Heart right ventricle (tissue), 16 donors: ENCODE measurements around the gene POU2AF2. TPM values are rescaled to one million over a fixed set of nuclear protein-coding genes. Genes with fewer than 3 reads are reported as not detected.

Experiments
- ATAC-seq, 8 donors: fragments of 200-7000 bp; cut with Tn5 transposase; one replicate each; pipeline ENCODE4 v1.9.1; 2020; ENCODE audit warnings: mild to moderate bottlenecking in 8 of 8, moderate library complexity in 8 of 8, moderate number of reproducible peaks in 1 of 8
- DNase-seq, 2 donors: peaks; one replicate each; pipeline ENCODE4 v3.0.0-alpha.2; 2020
- H3K27ac ChIP-seq, 10 donors: fragments of 200-600 bp; sonication (generic) in 2 of 10; one replicate each; pipeline versions ENCODE4 v1.5.0 to v1.8.0; 2020 to 2022; ENCODE audit warnings: mild to moderate bottlenecking in 3 of 10
- H3K27me3 ChIP-seq, 7 donors: fragments of 200-600 bp; one replicate each; pipeline ENCODE4 v1.8.0; 2021 to 2022; ENCODE audit warnings: mild to moderate bottlenecking in 2 of 7
- H3K36me3 ChIP-seq, 9 donors: fragments of 200-600 bp; sonication (generic) in 1 of 9; one replicate each; pipeline versions ENCODE4 v1.5.0 to v1.8.0; 2020 to 2022; ENCODE audit warnings: mild to moderate bottlenecking in 2 of 9
- H3K4me1 ChIP-seq, 9 donors: fragments of 200-600 bp; sonication (generic) in 1 of 9; one replicate each; pipeline versions ENCODE4 v1.5.0 to v1.8.0; 2020 to 2022; ENCODE audit warnings: mild to moderate bottlenecking in 4 of 9
- H3K4me3 ChIP-seq, 10 donors: fragments of 200-600 bp; sonication (generic) in 2 of 10; one replicate each; pipeline versions ENCODE4 v1.5.0 to v1.8.0; 2020 to 2022; ENCODE audit warnings: mild to moderate bottlenecking in 7 of 10, moderate library complexity in 2 of 10
- H3K9me3 ChIP-seq, 11 donors: fragments of 200-600 bp in 10 of 11; sonication (generic) in 2 of 11; one replicate each; pipeline versions ENCODE4 v1.5.0 to v1.8.0; 2013 to 2022; ENCODE audit warnings: mild to moderate bottlenecking in 2 of 11, control low read depth in 1 of 11, moderate library complexity in 1 of 11
- CTCF ChIP-seq, 9 donors: fragments of 200-600 bp; sonication (generic) in 2 of 9; IDR thresholded peaks; one replicate each; pipeline versions ENCODE4 v1.5.0 to v1.8.0; 2021 to 2022; ENCODE audit warnings: antibody characterized with exemption in 9 of 9, mild to moderate bottlenecking in 5 of 9, moderate library complexity in 1 of 9
- WGBS, 2 donors: extraction: QIAGEN DNeasy Blood & Tissue Kit; methylation state at CpG; one replicate each; pipeline ENCODE4 v1.1.7; 2013; ENCODE audit warnings: inconsistent platforms in 1 of 2; 5-methylcytosine and 5-hydroxymethylcytosine counted together
- intact Hi-C, 10 donors: fragments of 100-400 bp; cut with DNase I; formaldehyde crosslinking; loops; one replicate each; pipeline versions ENCODE4 v1.11.1 to v1.14.2; 2022
- polyA plus RNA-seq, 2 donors: library from polyadenylated mRNA; stranded (reverse); fragments of 200-250 nt; gene quantifications; one replicate each; pipeline ENCODE4 v1.2.3, GENCODE V29; 2013
- total RNA-seq, 10 donors: library from RNA; stranded (reverse); fragmentation: NEBNext Ultra II Directional in 3 of 10; extraction: Animal tissue kit (Norgen Biotek cat#: 25700) in 3 of 10; gene quantifications; one replicate each; pipeline versions ENCODE4 v1.2.1 to v1.2.4, GENCODE V29; 2021 to 2023
- donor health status: Arrhythmogenic right ventricular cardiomyopathy.
- donor health status: ischemic (EF 13 %, LVEDD 7.1; RV severe dilation, severe dysfunction).
- donor health status: healthy with polysubstance abuse.
- donor health status: DM: no; HTN: yes; CAD: no.
- donor health status: DM: no; HTN: no; CAD: no.
- donor health status: ischemic (EF 25% LVEDD 6.9; RV normal size, moderate dysfunction).
- donor health status: ischemic (EF 25% LVEDD 5.7; RV mildly dilated, moderate dysfunction).
- donor health status: healthy.
- donor health status: DM: yes; HTN: yes; CAD: no.
- donor health status: Ischemic cardiomyopathy.
- donor health status: ischemic (EF 35%, LVEDD 5.7; RV mildly dilated, moderate dysfunction).
- donor health status: nonischemic (EF 11% LVEDD 7.7; RV severe dilation, severe dysfunction).
- donor health status: DM: yes; HTN: yes; CAD: no.
- donor health status: PGD.
- donor health status: ischemic (EF 29% LVEDD 5.4; RV normal size, mild dysfunction).
- donor health status: nonischemic (EF 23%, LVEDD 6.1; RV moderate dilation, normal function).

The POU2AF2 gene
- total and polyA plus RNA-seq, 12 donors, result not detected

GRCh38 chr11:111307472-111308108, 62.1 kb downstream of the POU2AF2 start:
- no peak overlapping the region for H3K27ac ChIP-seq
- intact Hi-C loops, result no loop called here
- no peak overlapping the region for H3K4me3 ChIP-seq
- H3K36me3 ChIP-seq, result no peaks in the 10 kb centered on the region
- 83 to 85% methylated on average over 3 of the region's 3 CpGs for WGBS, 2 donors
- no peak for TF ChIP-seq CTCF (IDR thresholded peaks at IDR 0.05)
- DNase-seq, result no peak
- no peak for ATAC-seq
- H3K4me1 ChIP-seq, result no peaks in the 10 kb centered on the region
- H3K9me3 ChIP-seq, result no peaks in the 10 kb centered on the region
- peaks cover 0 to 31% (median 5%) of the 10 kb centered on the region in 7 donors for H3K27me3 ChIP-seq

- peaks cover 0 to 31% (median 5%) of the 10 kb centered on the region in 7 donors for H3K27me3 ChIP-seq
- H3K4me3 ChIP-seq, result no peak overlapping the region
- H3K4me1 ChIP-seq, result no peaks in the 10 kb centered on the region
- TF ChIP-seq CTCF (IDR thresholded peaks at IDR 0.05), result no peak
- intact Hi-C loops, result no loop called here
- no peak overlapping the region for H3K27ac ChIP-seq
- DNase-seq (no peak), ATAC-seq (peak in 1 of 8 donors; percentile 77)
- WGBS, 2 donors, result 49 to 52% methylated on average over 7 of the region's 7 CpGs
- no peaks in the 10 kb centered on the region for H3K36me3 ChIP-seq
- H3K9me3 ChIP-seq, result no peaks in the 10 kb centered on the region
Observed at GRCh38 chr11:111308140-111308539, 62.6 kb downstream of the POU2AF2 start.

GRCh38 chr11:111309215-111309915, 63.8 kb downstream of the POU2AF2 start:
- TF ChIP-seq CTCF (IDR thresholded peaks at IDR 0.05), result no peak
- WGBS, 2 donors, result 74 to 81% methylated on average over 5 of the region's 5 CpGs
- H3K27ac ChIP-seq, result no peak overlapping the region
- no peaks in the 10 kb centered on the region for H3K4me1 ChIP-seq
- no peaks in the 10 kb centered on the region for H3K9me3 ChIP-seq
- no peak overlapping the region for H3K4me3 ChIP-seq
- DNase-seq, result no peak
- H3K36me3 ChIP-seq, result no peaks in the 10 kb centered on the region
- no peak for ATAC-seq
- intact Hi-C loops, result no loop called here
- peaks cover 0 to 31% (median 0%) of the 10 kb centered on the region in 7 donors for H3K27me3 ChIP-seq

- H3K36me3 ChIP-seq, result no peaks in the 10 kb centered on the region
- intact Hi-C loops, result no loop called here
Observed at GRCh38 chr11:111310088-111310487, 64.6 kb downstream of the POU2AF2 start.

More at GRCh38 chr11:111310088-111310487, 64.6 kb downstream of the POU2AF2 start:
- peaks cover 0 to 25% (median 0%) of the 10 kb centered on the region in 7 donors for H3K27me3 ChIP-seq
- DNase-seq, result no peak
- no peak overlapping the region for H3K27ac ChIP-seq
- no peak for TF ChIP-seq CTCF (IDR thresholded peaks at IDR 0.05)
- H3K4me1 ChIP-seq, result no peaks in the 10 kb centered on the region
- ATAC-seq, result no peak
- H3K9me3 ChIP-seq, result no peaks in the 10 kb centered on the region
- WGBS, 2 donors, result 61 to 75% methylated on average over 3 of the region's 3 CpGs
- H3K4me3 ChIP-seq, result no peak overlapping the region
